Ishikawa (cell line): ENCODE measurements around the gene CEP85.

Source experiments
- CEBPB ChIP-seq: IDR thresholded peaks from 2 replicates; pipeline ENCODE4 v1.6.1; 2012
- EGR1 ChIP-seq: IDR thresholded peaks from 2 replicates; pipeline ENCODE4 v1.6.1; 2012
- FOXM1 ChIP-seq: IDR thresholded peaks from 2 replicates; pipeline ENCODE4 v1.6.1; 2012; ENCODE audit warnings: low read depth, borderline replicate concordance
- RAD21 ChIP-seq: IDR thresholded peaks from 2 replicates; pipeline ENCODE4 v1.6.1; 2012; ENCODE audit warnings: low read depth

DNA sequence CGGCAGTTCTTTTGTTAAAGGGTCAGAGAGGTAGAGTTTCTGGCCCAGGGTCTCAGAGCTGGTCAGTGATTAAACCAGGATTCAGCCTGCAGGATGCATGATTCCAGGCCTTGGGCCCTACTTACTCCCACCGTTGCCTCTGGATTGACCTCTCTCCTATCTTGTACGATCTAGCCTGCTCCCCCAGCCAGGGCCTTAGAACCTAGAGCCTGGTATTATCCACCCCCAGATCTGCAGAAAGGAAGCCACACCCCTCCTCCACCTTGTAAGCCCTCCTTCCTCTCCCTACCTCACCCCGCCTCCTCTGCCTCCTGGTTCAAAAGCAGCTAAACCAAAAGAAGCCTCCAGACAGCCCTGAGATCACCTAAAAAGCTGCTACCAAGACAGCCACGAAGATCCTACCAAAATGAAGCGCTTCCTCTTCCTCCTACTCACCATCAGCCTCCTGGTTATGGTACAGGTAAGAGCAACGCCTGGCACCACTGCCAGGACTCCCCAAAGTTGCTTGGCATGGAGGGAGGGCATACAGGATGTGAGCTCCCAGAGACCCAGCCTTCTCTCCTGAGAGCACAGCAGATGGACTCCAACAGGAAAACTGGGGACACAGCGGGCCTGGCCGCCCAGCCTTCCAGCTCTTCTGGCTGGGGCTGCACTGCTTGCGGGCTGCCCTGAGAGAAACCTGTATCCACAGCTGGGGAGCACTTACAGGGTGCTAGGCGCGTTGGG is 83.8 kb downstream of the CEP85 start, which contains the start of gene CD52:
- TF ChIP-seq CEBPB (no peak), RAD21 (no peak), EGR1 (no peak), FOXM1 (no peak)
